Measurements from ENCODE around the gene PATE2. TPM values are rescaled to one million over a fixed set of nuclear protein-coding genes. Genes with fewer than 3 reads are reported as not detected.

Gene PATE2
- total RNA-seq, 4 donors from 2014 or later = not detected

DNA sequence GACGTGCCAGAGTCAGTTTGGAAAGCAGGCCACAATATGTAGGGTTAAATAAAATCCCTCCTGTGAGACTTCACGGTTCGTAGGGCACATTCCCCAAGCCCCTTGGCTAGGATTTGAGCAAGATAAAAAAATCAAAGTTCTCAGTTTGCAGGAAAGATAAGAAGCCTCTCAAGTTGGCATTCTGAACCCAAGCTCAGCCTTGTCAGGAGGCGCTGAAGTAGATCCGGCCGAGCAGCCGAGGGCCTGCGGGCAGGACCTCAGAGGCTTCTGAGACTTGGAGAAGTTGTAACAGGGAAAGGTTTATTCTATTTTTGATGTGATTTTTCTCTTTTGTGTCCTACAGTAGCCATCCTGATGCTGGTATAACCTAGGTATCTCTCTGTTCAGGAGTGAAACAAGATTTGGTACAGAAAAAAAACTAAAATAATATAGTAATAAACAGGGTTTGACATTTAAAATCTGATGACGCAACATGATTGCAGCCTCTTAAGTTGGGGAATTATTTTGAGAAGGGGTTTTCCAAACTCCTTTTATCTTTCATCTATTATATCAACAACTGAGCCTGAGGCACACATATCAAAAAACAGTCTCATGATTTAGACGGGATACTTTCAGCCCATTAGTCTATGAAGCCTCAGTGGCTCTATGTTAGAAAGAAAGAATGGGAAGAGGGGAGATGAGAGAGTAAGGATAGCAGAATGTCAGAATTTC lies 10.1 kb downstream of the PATE2 start:
- 47 to 85% methylated on average over 7 to 10 of the region's 10 CpGs for WGBS, 2 donors (ENCODE audit: low coverage in 1 of 2)
- Histone ChIP-seq H3K4me3 (no peak overlapping the region), H3K36me3 (no peaks in the 10 kb centered on the region), H3K27ac (no peak overlapping the region), H3K27me3 (no peaks in the 10 kb centered on the region), H3K9me3 (no peaks in the 10 kb centered on the region), H3K4me1 (no peaks in the 10 kb centered on the region)
- intact Hi-C loops (cut with DNase I; ENCODE audit: low total_unique reads) = no loop called here
- TF ChIP-seq, protein P1, sequence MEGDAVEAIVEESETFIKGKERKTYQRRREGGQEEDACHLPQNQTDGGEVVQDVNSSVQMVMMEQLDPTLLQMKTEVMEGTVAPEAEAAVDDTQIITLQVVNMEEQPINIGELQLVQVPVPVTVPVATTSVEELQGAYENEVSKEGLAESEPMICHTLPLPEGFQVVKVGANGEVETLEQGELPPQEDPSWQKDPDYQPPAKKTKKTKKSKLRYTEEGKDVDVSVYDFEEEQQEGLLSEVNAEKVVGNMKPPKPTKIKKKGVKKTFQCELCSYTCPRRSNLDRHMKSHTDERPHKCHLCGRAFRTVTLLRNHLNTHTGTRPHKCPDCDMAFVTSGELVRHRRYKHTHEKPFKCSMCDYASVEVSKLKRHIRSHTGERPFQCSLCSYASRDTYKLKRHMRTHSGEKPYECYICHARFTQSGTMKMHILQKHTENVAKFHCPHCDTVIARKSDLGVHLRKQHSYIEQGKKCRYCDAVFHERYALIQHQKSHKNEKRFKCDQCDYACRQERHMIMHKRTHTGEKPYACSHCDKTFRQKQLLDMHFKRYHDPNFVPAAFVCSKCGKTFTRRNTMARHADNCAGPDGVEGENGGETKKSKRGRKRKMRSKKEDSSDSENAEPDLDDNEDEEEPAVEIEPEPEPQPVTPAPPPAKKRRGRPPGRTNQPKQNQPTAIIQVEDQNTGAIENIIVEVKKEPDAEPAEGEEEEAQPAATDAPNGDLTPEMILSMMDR (IDR thresholded peaks at IDR 0.05) = no peak
- TF ChIP-seq POLR2AphosphoS5 (IDR thresholded peaks at IDR 0.05) (no peak), EP300 (IDR thresholded peaks at IDR 0.05; ENCODE audit: low read depth) (no peak), POLR2A (IDR thresholded peaks at IDR 0.05) (no peak)
- in situ Hi-C loops (cut with MboI; ENCODE audit: low pct_ligation_motif_present in 1 of 4, low pct_unique_long_range_greater_than_20kb in 1 of 4, low sequenced_read_pairs in 3 of 4) = no loop called here
- no peak for DNase-seq

- intact Hi-C loops (cut with DNase I; ENCODE audit: low total_unique reads) = no loop called here
- in situ Hi-C loops (cut with MboI; ENCODE audit: low pct_ligation_motif_present in 1 of 4, low pct_unique_long_range_greater_than_20kb in 1 of 4, low sequenced_read_pairs in 3 of 4) = no loop called here
- WGBS, 2 donors (ENCODE audit: low coverage in 1 of 2) = 54 to 73% methylated on average over 1 of the region's 1 CpG
- H3K4me1 ChIP-seq = no peaks in the 10 kb centered on the region
- H3K27me3 ChIP-seq = no peaks in the 10 kb centered on the region
- no peak overlapping the region for H3K27ac ChIP-seq
- H3K36me3 ChIP-seq = no peaks in the 10 kb centered on the region
- no peak for DNase-seq
- H3K9me3 ChIP-seq = no peaks in the 10 kb centered on the region
- TF ChIP-seq POLR2A (IDR thresholded peaks at IDR 0.05) (no peak), POLR2AphosphoS5 (IDR thresholded peaks at IDR 0.05) (no peak), EP300 (IDR thresholded peaks at IDR 0.05; ENCODE audit: low read depth) (no peak)
- TF ChIP-seq, protein P1 (IDR thresholded peaks at IDR 0.05) = no peak
- no peak overlapping the region for H3K4me3 ChIP-seq
These were observed 12.4 kb downstream of the PATE2 start for GRCh38 chr11:125766251-125766650.

DNA sequence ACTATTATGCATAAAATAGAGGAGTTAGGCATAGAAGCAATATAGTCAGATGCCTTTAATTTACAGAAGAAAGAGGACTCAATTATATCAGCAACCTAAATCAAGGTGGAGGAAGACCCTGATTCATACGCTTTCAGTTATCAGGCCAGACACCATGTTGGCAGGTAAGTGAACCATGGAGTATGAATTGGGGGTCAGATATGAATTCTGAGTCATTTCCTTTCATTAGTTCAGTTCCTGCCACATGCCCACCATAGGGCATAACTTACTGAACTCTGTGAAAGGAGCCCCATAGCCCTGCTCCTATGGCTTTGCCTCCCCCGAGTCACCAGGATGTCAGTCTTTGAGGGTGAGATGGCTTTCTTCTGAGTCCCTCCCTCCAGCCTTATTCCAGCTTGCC lies 15.1 kb downstream of the PATE2 start:
- no peak for TF ChIP-seq EP300 (IDR thresholded peaks at IDR 0.05; ENCODE audit: low read depth)
- no peak for TF ChIP-seq POLR2A (IDR thresholded peaks at IDR 0.05)
- TF ChIP-seq, protein P1 (IDR thresholded peaks at IDR 0.05) = no peak
- no peak for TF ChIP-seq POLR2AphosphoS5 (IDR thresholded peaks at IDR 0.05)
- in situ Hi-C loops (cut with MboI; ENCODE audit: low pct_ligation_motif_present in 1 of 4, low pct_unique_long_range_greater_than_20kb in 1 of 4, low sequenced_read_pairs in 3 of 4) (no loop called here), intact Hi-C loops (cut with DNase I; ENCODE audit: low total_unique reads) (no loop called here)
- Histone ChIP-seq H3K27ac (no peak overlapping the region), H3K4me1 (no peaks in the 10 kb centered on the region), H3K4me3 (no peak overlapping the region), H3K27me3 (no peaks in the 10 kb centered on the region), H3K36me3 (no peaks in the 10 kb centered on the region), H3K9me3 (no peaks in the 10 kb centered on the region)
- DNase-seq = no peak
- WGBS, 2 donors (ENCODE audit: low coverage in 1 of 2) = 83 to 86% methylated on average over 1 to 2 of the region's 2 CpGs

DNA sequence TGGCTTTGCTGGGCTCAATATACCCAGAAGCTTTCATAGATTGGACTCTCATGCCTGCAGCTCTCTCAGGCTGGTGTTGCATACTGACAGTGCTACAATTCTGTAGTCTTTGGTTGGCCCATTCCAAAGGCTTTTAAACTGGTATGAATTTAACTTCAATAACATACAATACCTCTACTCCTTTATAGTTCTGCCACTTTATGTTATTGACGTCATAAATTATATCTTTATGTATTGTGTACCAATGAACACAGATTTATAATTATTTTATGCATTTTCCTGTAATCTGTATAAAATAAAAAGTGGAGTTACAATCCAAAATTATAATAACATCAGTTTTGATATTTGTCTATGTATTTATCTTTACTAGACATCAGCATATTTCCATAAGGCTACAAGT lies 16.2 kb downstream of the PATE2 start:
- no peak for DNase-seq
- H3K27me3 ChIP-seq = no peaks in the 10 kb centered on the region
- H3K27ac ChIP-seq = no peak overlapping the region
- in situ Hi-C loops (cut with MboI; ENCODE audit: low pct_ligation_motif_present in 1 of 4, low pct_unique_long_range_greater_than_20kb in 1 of 4, low sequenced_read_pairs in 3 of 4) = no loop called here
- H3K9me3 ChIP-seq = no peaks in the 10 kb centered on the region
- H3K36me3 ChIP-seq = no peaks in the 10 kb centered on the region
- H3K4me3 ChIP-seq = no peak overlapping the region
- no peaks in the 10 kb centered on the region for H3K4me1 ChIP-seq
- intact Hi-C loops (cut with DNase I; ENCODE audit: low total_unique reads) = no loop called here
- 44 to 57% methylated on average over 1 of the region's 1 CpG for WGBS, 2 donors (ENCODE audit: low coverage in 1 of 2)
- TF ChIP-seq POLR2AphosphoS5 (IDR thresholded peaks at IDR 0.05) = no peak

- WGBS, 2 donors (ENCODE audit: low coverage in 1 of 2) = 70% methylated on average over 6 of the region's 7 CpGs; no CpG with 5 or more reads in 1 of the 2 donors
- in situ Hi-C loops (cut with MboI; ENCODE audit: low pct_ligation_motif_present in 1 of 4, low pct_unique_long_range_greater_than_20kb in 1 of 4, low sequenced_read_pairs in 3 of 4) = no loop called here
- H3K9me3 ChIP-seq = no peaks in the 10 kb centered on the region
These were observed 22.6 kb downstream of the PATE2 start for GRCh38 chr11:125756050-125756449.

More at GRCh38 chr11:125756050-125756449, 22.6 kb downstream of the PATE2 start:
- no peak for TF ChIP-seq EP300 (IDR thresholded peaks at IDR 0.05; ENCODE audit: low read depth)
- Histone ChIP-seq H3K4me3 (no peak overlapping the region), H3K27me3 (no peaks in the 10 kb centered on the region), H3K36me3 (no peaks in the 10 kb centered on the region), H3K4me1 (no peaks in the 10 kb centered on the region), H3K27ac (no peak overlapping the region)
- no peak for DNase-seq
- intact Hi-C loops (cut with DNase I; ENCODE audit: low total_unique reads) = no loop called here

Data from transverse colon (tissue), 4 donors.